Ovary (tissue), 9 donors: ENCODE results near the gene IPCEF1. TPM values are rescaled to one million over a fixed set of nuclear protein-coding genes. Genes with fewer than 3 reads are reported as not detected.

ENCODE experiments used
- DNase-seq, 5 donors: peaks; one replicate each; pipeline ENCODE4 v3.0.0-alpha.2; 2019 to 2020
- H3K27ac ChIP-seq, 2 donors: fragments of 200-600 bp; one replicate each; pipeline versions ENCODE4 v1.5.1 to v1.8.0; 2019 to 2022
- H3K27me3 ChIP-seq: fragments of 200-600 bp; one replicate; pipeline ENCODE4 v1.8.0; 2022
- H3K36me3 ChIP-seq: fragments of 200-600 bp; sonication (generic); one replicate; pipeline ENCODE4 v1.5.1; 2019
- H3K4me1 ChIP-seq: one replicate; pipeline ENCODE4 v1.8.1; 2013; ENCODE audit warnings: mild to moderate bottlenecking, moderate library complexity; ENCODE audit not compliant: insufficient read depth
- H3K4me3 ChIP-seq: fragments of 200-600 bp; sonication (generic); one replicate; pipeline ENCODE4 v1.5.1; 2017
- H3K9me3 ChIP-seq, 2 donors: fragments of 200-600 bp in 1 of 2; sonication (generic) in 1 of 2; one replicate each; pipeline versions ENCODE4 v1.5.1 to v1.8.1; 2013 to 2019; ENCODE audit warnings: mild to moderate bottlenecking in 1 of 2, moderate library complexity in 1 of 2
- CTCF ChIP-seq, 3 donors: fragments of 450-650 bp in 2 of 3; fragments of 200-600 bp in 1 of 3; IDR thresholded peaks; one replicate each; pipeline versions ENCODE4 v1.5.1 to v1.8.0; 2016 to 2022; ENCODE audit warnings: antibody characterized with exemption in 3 of 3, mild to moderate bottlenecking in 1 of 3
- EP300 ChIP-seq: sonication (generic); formaldehyde crosslinking; IDR thresholded peaks from one replicate; pipeline ENCODE4 v1.6.1; 2017; ENCODE audit warnings: antibody characterized with exemption
- POLR2A ChIP-seq: fragments of 450-650 bp; IDR thresholded peaks from one replicate; pipeline ENCODE4 v1.6.1; 2017; ENCODE audit warnings: antibody characterized with exemption, mild to moderate bottlenecking, moderate library complexity
- WGBS, 3 donors: extraction: QIAGEN DNeasy Blood & Tissue Kit in 1 of 3; methylation state at CpG; one replicate each; pipeline versions ENCODE4 v1.1.5 to v1.1.7; 2013 to 2017; 5-methylcytosine and 5-hydroxymethylcytosine counted together
- intact Hi-C, 4 donors: fragments of 100-400 bp; cut with DNase I; formaldehyde crosslinking; loops; one replicate each; pipeline versions ENCODE4 v1.11.0 to v1.15.1; 2022 to 2023
- polyA plus RNA-seq, 2 donors: library from polyadenylated mRNA; stranded (reverse); fragments of 200-250 nt in 1 of 2; fragments of 350-450 nt in 1 of 2; fragmentation: Illumina TruSeq in 1 of 2; extraction: RNeasy Lipid Tissue Mini Kit (QIAGEN cat#74804) in 1 of 2; gene quantifications; one replicate each; pipeline ENCODE4 v1.2.3, GENCODE V29; 2013 to 2014
- total RNA-seq, 7 donors: library from RNA; depleted of rRNA in 2 of 7; stranded (reverse); fragments of >200 nt in 2 of 7; fragmentation: NEBNext Ultra II Directional in 3 of 7; extraction: Animal tissue kit (Norgen Biotek cat#: 25700) in 3 of 7; gene quantifications; one replicate each; pipeline versions ENCODE4 v1.1.0 to v1.2.4, GENCODE V29; 2016 to 2023
- donor health status: DM: no; HTN: no; CAD: no; lungs with moderate emphysema.
- donor health status: DM: no; HTN: no; CAD: no.
- donor health status: Bipolar disorder and iron deficiency.
- donor health status: DM: yes; HTN: yes; CAD: no.
- donor health status: DM: no; HTN: no; CAD: no.
- donor health status: DM: yes; HTN: yes; CAD: no.

IPCEF1 gene
- total and polyA plus RNA-seq, 9 donors, result 1.3 to 3.4 (median 1.9) TPM

GRCh38 chr6:154257067-154257466, 99.5 kb downstream of the IPCEF1 start:
- WGBS, 3 donors, result 85 to 97% (median 91%) methylated on average over 1 of the region's 1 CpG
- Histone ChIP-seq H3K27me3 (no peaks in the 10 kb centered on the region), H3K4me1 (no peaks in the 10 kb centered on the region), H3K27ac (no peak overlapping the region), H3K36me3 (no peaks in the 10 kb centered on the region), H3K4me3 (no peak overlapping the region), H3K9me3 (no peaks in the 10 kb centered on the region)
- no peak for TF ChIP-seq CTCF (IDR thresholded peaks at IDR 0.05)
- TF ChIP-seq POLR2A, result no peak
- no peak for TF ChIP-seq EP300
- no peak for DNase-seq
- intact Hi-C loops, result no loop called here

DNA sequence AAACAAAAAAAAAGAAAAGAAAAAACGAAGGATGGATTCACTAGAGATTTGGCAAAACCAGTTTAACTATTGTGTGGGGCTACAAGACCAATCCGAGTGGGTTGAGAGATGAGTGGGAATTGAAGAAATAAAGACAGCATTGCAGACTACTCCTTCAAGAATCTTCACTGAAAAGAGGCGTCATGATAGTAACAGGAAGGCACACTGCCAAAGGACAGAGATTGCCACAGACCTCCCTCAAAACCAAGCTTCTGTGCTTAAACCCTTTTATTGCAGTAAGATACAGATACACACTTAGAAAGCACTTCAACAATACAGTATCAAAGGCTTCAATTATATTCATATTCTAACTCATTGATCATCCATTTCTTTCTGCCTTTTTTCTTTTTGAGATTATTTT, 103.9 kb downstream of the IPCEF1 start:
- Histone ChIP-seq H3K27me3 (no peaks in the 10 kb centered on the region), H3K36me3 (no peaks in the 10 kb centered on the region), H3K4me1 (no peaks in the 10 kb centered on the region), H3K27ac (no peak overlapping the region), H3K4me3 (no peak overlapping the region), H3K9me3 (no peaks in the 10 kb centered on the region)
- no peak for DNase-seq
- intact Hi-C loops, result no loop called here
- WGBS, 3 donors, result 46 to 69% (median 51%) methylated on average over 3 of the region's 3 CpGs
- no peak for TF ChIP-seq EP300
- no peak for TF ChIP-seq POLR2A
- TF ChIP-seq CTCF (IDR thresholded peaks at IDR 0.05), result no peak

DNA sequence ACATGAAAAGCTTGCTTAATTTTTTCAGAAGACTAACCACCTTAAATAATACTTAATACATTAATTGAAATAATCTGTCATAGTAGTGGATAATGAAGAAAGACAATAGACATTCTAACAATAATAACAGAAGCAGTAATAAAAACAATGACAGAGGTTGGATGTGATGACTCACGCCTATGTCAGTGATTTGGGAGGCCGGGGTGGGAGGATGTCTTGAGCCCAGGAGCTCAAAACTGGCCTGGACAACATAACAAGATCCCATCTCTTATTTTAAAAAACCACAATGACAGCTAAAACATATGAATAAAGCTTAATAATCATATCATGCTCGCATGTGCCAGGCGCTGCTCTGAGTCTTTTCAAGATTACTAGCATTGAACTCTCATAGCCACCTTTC, 105.5 kb downstream of the IPCEF1 start:
- no peak for DNase-seq
- 86 to 89% (median 88%) methylated on average over 4 of the region's 4 CpGs for WGBS, 3 donors
- H3K4me3 ChIP-seq, result no peak overlapping the region
- TF ChIP-seq POLR2A (no peak), EP300 (no peak), CTCF (IDR thresholded peaks at IDR 0.05) (no peak)
- H3K9me3 ChIP-seq, result no peaks in the 10 kb centered on the region
- intact Hi-C loops, result no loop called here
- no peak overlapping the region for H3K27ac ChIP-seq
- H3K4me1 ChIP-seq, result no peaks in the 10 kb centered on the region
- no peaks in the 10 kb centered on the region for H3K27me3 ChIP-seq
- no peaks in the 10 kb centered on the region for H3K36me3 ChIP-seq

DNA sequence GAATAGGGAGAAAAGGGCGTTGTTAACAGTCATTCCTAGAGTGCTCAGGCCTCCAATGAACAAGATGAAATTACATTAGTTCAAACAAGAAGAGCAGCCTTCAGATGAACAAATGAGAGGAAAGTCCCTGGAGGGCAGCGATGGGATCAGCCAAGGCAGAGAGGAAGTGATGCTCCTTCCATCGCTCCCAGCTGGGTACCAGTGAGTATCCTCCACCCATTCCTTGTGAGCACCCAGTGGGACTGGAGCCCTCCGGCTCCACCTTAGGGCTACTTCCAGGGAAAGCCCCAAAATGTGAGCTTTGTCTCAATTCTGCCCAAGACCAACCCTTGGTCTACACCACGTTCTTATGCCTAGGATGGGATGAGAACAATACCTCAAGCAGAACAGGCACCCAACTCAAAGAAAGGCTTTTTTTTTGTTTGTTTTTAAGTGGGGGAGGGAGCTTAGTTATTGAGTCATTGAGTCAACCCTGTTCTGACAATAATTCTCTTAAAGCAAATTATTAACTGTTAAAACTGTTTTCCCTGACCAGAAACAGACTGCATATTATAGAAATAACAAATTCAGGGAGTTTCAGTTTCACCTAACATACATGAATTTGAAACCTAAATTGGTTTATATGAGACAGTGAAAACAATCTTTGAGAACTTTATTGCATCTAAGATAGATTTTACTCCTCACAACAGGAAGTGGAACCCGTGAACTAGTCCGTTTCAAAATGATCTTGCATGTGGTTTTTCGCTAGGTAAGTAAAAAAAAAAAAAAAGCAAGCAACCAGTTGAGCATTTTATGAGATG, 106.9 kb downstream of the IPCEF1 start:
- no peak for DNase-seq
- H3K27ac ChIP-seq, result no peak overlapping the region
- H3K9me3 ChIP-seq, result no peaks in the 10 kb centered on the region
- intact Hi-C loops, result no loop called here
- no peaks in the 10 kb centered on the region for H3K36me3 ChIP-seq
- H3K27me3 ChIP-seq, result no peaks in the 10 kb centered on the region
- no peaks in the 10 kb centered on the region for H3K4me1 ChIP-seq
- 79 to 90% (median 86%) methylated on average over 8 of the region's 8 CpGs for WGBS, 3 donors
- TF ChIP-seq CTCF (IDR thresholded peaks at IDR 0.05) (no peak), POLR2A (no peak), EP300 (no peak)
- H3K4me3 ChIP-seq, result no peak overlapping the region
